ENCODE results near the gene LCP1. TPM values are rescaled to one million over a fixed set of nuclear protein-coding genes. Genes with fewer than 3 reads are reported as not detected.

The LCP1 gene
- total RNA-seq, 1 donor from 2014 or later: 2.3 TPM

GRCh38 chr13:46183018-46183946, 1.3 kb upstream of the LCP1 start:
- DNase-seq (ENCODE audit: extremely low read depth, low read depth, low spot score): no peak

DNA sequence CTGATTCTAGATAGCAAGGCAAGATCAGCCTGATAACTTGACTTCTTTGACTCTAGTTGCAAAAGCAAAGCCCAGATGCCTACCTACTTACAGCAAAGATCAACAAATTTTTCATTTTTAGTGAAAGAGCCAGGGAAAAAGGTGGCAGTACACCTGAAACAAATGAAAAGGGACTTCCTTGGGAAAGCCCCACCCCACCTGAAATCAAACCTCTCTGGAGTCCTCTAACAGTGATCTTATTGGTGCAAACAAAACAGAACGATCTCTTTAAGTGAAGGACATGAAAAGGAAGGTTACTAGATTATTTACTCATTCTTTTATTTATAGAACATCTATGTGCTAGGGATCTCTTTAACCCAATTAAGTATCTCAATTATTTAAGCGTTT, 507 bp upstream of the LCP1 start:
- no peak for DNase-seq (ENCODE audit: extremely low read depth, low read depth, low spot score)

GRCh38 chr13:46181377-46181839, 569 bp downstream of the LCP1 start:
- DNase-seq (ENCODE audit: extremely low read depth, low read depth, low spot score): no peak

DNA sequence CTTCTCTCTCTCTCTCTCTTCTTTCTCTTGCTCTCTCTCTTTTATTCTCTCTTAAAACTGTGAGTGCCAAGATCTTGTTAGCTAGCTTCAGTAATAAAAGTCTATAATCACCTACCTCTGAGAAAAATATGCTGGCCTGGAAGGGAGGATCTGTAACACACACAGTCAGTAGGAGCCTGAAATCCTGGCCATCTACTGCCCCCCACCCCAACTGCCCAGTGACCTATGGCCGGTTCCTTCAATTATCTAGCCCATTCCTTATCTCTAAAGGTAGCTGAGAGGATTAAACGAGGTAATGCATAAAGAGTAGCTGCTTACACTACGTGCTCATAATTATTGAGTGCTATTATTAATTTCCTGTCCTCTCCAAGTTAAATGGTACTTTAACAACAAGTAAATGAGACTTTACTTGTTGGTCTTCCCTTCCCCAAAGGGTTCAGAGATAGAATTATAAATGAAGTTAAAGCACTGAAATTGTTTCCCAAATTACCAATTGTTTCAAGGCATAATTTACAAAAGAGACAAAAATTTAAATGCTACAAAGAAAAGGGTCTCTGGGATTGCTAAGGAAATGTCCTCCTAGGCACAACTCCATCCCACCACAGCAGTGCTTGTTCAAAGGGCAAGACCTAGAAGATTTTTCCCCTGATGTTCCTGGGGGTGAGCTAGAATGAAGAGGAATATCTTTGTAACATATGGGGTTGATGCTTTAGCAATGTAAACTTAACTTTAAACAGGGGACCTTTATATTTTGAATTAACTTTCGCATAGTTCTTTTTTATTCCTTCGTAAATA, 1.8 kb downstream of the LCP1 start:
- DNase-seq (ENCODE audit: extremely low read depth, low read depth, low spot score): no peak

DNA sequence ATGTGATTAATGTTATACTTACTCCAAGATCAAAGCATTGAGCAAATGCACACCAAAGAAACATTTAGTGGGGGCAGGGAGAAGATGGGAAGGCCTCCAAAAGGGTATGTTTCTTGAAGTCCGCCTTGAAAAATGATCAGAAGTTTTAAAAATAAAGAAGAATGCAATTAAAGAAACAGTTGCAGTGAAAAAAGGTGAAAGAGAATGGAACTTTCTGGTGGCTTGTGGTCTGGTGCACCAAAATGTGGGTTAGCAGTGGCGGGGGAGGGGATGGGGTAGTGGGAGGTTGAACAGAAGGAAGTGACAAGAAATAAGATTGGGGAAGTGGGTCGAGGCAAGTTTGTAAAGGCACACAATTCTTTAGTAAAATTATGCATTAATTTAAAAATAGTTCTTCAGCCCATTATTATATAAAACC, 2.5 kb downstream of the LCP1 start:
- DNase-seq (ENCODE audit: extremely low read depth, low read depth, low spot score): no peak

DNA sequence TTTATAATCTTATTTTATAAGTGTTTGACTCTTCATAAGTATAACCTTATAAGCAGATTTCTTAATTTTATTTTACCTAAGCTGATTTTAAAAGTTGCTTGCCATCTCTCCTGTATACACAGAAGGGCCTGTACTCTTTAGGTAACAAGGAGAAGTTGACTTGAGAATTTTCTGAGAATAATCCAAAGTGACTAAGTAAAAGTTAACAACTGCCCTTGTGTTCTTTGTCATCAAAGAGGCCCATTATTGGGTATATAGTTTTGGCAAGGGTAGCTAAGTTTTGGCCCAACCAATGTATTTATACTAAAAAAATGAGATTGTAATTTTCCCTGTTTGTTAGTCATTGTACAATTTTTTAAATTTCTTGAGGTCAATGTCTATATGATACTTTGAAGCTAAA, 3.2 kb downstream of the LCP1 start:
- DNase-seq (ENCODE audit: extremely low read depth, low read depth, low spot score): no peak

GRCh38 chr13:46178143-46178542, 3.8 kb downstream of the LCP1 start:
- DNase-seq (ENCODE audit: extremely low read depth, low read depth, low spot score): no peak

- no peak for DNase-seq (ENCODE audit: extremely low read depth, low read depth, low spot score)
Measured at GRCh38 chr13:46176756-46177155, 5.2 kb downstream of the LCP1 start.

- DNase-seq (ENCODE audit: extremely low read depth, low read depth, low spot score): no peak
Measured at GRCh38 chr13:46173656-46174055, 8.3 kb downstream of the LCP1 start.

- no peak for DNase-seq (ENCODE audit: extremely low read depth, low read depth, low spot score)
Measured at GRCh38 chr13:46172531-46172991, 9.4 kb downstream of the LCP1 start.

GRCh38 chr13:46171739-46172138, 10.2 kb downstream of the LCP1 start:
- DNase-seq (ENCODE audit: extremely low read depth, low read depth, low spot score): no peak

GRCh38 chr13:46171217-46171616, 10.8 kb downstream of the LCP1 start:
- DNase-seq (ENCODE audit: extremely low read depth, low read depth, low spot score): no peak

- no peak for DNase-seq (ENCODE audit: extremely low read depth, low read depth, low spot score)
Measured at GRCh38 chr13:46170687-46171086, 11.3 kb downstream of the LCP1 start.

- no peak for DNase-seq (ENCODE audit: extremely low read depth, low read depth, low spot score)
Measured at GRCh38 chr13:46170268-46170667, 11.7 kb downstream of the LCP1 start.

GRCh38 chr13:46169758-46170157, 12.2 kb downstream of the LCP1 start:
- no peak for DNase-seq (ENCODE audit: extremely low read depth, low read depth, low spot score)

DNA sequence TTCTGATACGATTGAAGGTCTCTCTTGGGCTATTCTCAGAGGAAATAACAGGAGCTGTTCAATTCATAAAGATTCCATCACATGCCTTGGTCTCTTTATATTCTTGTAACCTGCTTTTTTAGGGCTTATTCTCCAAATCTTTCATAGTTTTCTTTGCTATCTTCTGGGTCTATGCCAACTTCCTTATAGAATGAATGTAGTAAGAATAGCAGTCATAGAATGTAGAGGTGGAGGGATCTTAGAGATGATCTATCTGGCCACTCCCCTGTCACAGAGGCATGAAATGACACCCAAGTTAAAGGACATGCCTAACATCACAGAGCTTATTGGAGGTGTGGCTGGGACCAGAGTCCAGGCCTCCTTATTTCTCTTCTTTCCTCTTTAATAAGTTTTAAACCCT, 13.2 kb downstream of the LCP1 start:
- DNase-seq (ENCODE audit: extremely low read depth, low read depth, low spot score): no peak

- DNase-seq (ENCODE audit: extremely low read depth, low read depth, low spot score): no peak
Measured at GRCh38 chr13:46168341-46168740, 13.6 kb downstream of the LCP1 start.

DNA sequence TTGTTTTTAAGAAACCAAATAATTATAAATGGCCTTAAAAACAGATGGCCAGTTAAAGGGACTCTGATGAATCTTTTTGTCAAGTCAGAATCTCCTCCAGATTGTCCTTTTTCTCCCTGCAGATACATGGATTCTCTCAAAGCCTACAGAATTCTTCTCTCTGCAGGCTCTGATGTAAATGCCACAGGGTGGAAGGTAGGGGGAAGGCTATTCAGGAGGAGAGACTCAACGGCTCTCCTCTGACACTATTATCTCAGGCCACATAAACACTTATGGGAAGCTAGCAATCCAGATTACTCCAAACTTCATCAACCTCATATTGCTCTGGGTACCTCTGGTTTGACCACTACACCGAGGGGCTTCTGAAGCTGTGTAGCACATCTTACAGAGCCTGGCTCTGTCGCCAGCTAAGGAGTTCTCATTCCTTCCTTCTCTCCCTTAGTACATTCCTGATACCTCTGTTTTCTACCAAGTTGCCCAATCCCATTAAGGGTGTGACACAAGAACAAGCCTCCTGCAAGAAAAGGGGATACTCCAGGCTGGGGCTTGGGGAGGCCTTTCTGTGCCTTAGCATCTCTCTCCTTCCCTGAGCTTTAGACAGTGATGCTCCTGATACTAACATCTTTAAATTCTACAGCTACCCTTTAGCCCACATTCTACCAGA, 14.9 kb downstream of the LCP1 start:
- no peak for DNase-seq (ENCODE audit: extremely low read depth, low read depth, low spot score)

DNA sequence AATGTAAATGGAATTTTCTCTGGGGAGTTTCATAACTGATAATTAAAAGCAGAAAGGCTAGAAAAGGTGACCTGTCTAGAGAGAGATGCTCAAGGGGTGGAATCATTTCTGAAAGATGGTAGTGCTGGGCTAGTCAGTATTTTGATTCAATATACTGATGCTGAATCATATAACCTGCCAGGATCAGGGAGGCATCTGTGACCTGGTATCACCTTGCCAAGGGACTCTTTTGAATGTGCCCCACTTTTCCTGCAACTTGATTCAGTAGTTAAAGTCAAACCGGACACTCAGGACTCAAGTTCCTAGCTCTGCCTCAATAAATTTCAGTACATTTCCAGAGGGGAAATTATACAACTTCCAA, 15.8 kb downstream of the LCP1 start:
- DNase-seq (ENCODE audit: extremely low read depth, low read depth, low spot score): no peak

DNA sequence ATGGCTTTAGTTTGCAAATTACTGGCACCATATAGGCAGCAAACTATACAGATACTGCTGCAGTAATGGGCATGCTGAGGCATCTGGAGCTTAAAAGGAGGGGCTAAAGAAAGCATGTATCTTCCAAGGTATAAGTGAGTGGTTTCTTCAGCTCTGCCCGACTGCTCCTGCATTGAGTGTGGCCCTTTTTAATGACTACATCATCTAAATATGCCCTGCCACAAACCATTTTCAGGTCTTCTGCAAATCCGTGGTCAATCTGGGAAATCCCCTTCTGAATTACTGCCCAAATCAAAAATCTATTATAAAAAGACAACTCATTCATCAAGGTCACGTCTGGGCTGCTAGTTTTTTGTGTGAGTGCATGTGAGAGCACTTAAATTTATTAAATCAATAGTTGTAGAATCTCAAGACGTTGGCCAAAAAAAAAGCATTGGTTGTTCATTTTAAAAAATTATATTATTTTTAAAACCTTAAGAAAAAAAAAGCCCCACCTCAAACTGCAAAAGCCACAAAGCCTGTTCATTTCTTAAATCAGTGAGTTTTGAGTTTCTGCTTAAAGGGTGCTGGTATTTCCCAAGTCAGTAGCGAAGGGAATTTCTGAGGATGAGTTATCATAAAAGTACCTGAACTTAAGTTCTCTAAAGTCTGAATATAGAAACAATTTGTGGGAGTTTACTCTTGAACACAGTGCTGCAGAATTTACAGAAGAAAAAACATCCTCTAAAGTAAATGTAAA, 16.3 kb downstream of the LCP1 start:
- no peak for DNase-seq (ENCODE audit: extremely low read depth, low read depth, low spot score)

DNA sequence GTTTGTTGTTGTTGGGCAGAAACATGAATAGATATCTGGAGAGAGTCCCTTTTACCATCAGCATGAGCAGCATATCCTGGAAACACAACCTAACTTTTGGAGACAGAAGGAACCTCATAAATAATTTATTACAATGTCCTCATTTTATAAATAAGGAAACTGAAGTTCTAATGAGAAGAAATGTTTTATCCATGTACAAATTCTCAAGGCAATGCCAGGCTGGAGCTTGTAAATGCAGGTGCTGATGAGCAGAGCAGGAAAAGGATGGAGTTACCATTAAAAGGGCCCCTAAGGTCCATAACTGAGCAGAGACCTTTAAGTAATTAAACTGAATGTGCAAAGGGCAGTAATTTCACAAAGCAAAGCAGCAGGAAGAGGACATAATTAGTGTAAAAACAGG, 17.3 kb downstream of the LCP1 start:
- DNase-seq (ENCODE audit: extremely low read depth, low read depth, low spot score): no peak

All from glomerular endothelial cell (primary cell).